Astrocyte (in vitro differentiated cells and primary cell): ENCODE data around the gene KRT36.

ENCODE experiments used
- EZH2 ChIP-seq: IDR thresholded peaks from 2 replicates; pipeline ENCODE4 v1.6.1; 2012; ENCODE audit warnings: mild to moderate bottlenecking, low read length, inconsistent platforms; ENCODE audit not compliant: insufficient read depth
- TF ChIP-seq, protein P1 (sequence below): IDR thresholded peaks from 2 replicates; pipeline ENCODE4 v1.5.1; 2011; ENCODE audit warnings: low read depth, mild to moderate bottlenecking, inconsistent platforms, low read length, moderate library complexity; ENCODE audit not compliant: insufficient read depth

DNA sequence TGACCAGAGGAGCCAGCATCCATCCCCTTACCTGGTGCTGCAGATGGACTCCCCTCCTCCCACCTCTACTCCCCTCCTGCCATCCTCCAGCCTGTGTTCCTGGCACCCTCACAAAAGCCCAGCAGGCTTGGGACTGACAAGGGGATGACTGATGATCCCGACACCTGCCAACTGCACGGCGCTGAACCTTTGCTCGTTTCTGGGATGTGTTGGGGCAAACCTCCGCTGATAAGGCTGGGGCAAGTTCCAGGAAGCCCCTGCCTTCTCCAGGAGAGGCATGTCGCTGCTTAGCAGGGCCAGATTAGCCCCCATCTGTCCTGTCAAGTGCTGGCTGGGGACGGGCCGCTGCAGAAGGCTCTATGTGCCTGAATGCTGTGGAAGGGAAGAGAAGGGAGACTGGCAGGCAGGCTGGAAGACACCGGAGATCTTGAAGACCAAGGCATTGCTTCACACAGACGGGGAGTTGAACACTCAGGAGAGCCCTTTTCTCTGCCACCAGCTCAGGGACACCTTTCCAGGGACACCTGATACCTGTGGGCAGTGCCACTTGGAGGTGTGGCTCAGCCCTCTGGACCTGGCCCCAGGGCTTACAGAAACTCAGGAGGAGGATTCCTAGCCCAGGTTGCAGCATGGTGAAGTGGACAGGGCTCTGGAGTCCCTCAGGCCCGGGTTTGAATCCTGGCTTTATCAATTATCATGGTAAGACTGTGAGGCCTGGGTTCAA, 30.0 kb upstream of the KRT36 start:
- TF ChIP-seq, protein P1, sequence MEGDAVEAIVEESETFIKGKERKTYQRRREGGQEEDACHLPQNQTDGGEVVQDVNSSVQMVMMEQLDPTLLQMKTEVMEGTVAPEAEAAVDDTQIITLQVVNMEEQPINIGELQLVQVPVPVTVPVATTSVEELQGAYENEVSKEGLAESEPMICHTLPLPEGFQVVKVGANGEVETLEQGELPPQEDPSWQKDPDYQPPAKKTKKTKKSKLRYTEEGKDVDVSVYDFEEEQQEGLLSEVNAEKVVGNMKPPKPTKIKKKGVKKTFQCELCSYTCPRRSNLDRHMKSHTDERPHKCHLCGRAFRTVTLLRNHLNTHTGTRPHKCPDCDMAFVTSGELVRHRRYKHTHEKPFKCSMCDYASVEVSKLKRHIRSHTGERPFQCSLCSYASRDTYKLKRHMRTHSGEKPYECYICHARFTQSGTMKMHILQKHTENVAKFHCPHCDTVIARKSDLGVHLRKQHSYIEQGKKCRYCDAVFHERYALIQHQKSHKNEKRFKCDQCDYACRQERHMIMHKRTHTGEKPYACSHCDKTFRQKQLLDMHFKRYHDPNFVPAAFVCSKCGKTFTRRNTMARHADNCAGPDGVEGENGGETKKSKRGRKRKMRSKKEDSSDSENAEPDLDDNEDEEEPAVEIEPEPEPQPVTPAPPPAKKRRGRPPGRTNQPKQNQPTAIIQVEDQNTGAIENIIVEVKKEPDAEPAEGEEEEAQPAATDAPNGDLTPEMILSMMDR = no peak
- no peak for TF ChIP-seq EZH2
